Breast epithelium (tissue), 3 donors: Measurements from ENCODE around the gene JPH2.

Experiments used
- POLR2AphosphoS5 ChIP-seq, 3 donors: sonication (generic); formaldehyde crosslinking; IDR thresholded peaks; one replicate each; pipeline ENCODE4 v1.6.1; 2017; ENCODE audit warnings: antibody characterized with exemption in 3 of 3
- TF ChIP-seq, protein P1 (sequence below), 3 donors: fragments of 450-650 bp; IDR thresholded peaks; one replicate each; pipeline ENCODE4 v1.5.1; 2016 to 2017; ENCODE audit warnings: antibody characterized with exemption in 3 of 3, mild to moderate bottlenecking in 3 of 3, moderate library complexity in 3 of 3

DNA sequence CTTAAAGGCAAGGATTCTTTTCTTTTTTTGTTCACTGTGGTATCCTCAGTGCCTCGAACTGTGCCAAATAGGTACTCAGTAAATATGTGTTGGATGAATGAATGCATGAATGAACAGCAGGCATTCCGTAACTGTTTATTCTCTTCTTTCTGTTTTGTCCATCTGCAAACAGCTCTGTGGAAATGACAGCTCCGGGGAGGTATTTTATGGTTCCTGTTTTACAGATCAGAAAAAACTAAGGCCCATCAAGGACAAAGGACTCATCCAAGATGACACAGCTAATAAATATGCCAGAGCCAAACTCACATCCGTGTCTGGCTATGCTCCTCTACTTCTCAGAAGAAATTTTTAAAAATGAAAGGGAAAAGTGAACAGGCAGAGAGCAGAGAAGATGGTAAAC is 21.0 kb downstream of the JPH2 start:
- TF ChIP-seq, protein P1, sequence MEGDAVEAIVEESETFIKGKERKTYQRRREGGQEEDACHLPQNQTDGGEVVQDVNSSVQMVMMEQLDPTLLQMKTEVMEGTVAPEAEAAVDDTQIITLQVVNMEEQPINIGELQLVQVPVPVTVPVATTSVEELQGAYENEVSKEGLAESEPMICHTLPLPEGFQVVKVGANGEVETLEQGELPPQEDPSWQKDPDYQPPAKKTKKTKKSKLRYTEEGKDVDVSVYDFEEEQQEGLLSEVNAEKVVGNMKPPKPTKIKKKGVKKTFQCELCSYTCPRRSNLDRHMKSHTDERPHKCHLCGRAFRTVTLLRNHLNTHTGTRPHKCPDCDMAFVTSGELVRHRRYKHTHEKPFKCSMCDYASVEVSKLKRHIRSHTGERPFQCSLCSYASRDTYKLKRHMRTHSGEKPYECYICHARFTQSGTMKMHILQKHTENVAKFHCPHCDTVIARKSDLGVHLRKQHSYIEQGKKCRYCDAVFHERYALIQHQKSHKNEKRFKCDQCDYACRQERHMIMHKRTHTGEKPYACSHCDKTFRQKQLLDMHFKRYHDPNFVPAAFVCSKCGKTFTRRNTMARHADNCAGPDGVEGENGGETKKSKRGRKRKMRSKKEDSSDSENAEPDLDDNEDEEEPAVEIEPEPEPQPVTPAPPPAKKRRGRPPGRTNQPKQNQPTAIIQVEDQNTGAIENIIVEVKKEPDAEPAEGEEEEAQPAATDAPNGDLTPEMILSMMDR (IDR thresholded peaks at IDR 0.05) = no peak
- no peak for TF ChIP-seq POLR2AphosphoS5 (IDR thresholded peaks at IDR 0.05)
